H9 (cell line): ENCODE data around the gene PRSS38. TPM values are rescaled to one million over a fixed set of nuclear protein-coding genes. Genes with fewer than 3 reads are reported as not detected.

Source experiments
- DNase-seq: peaks from one replicate; pipeline ENCODE4 v3.0.0-alpha.2; 2017
- H2AFZ ChIP-seq: one replicate; pipeline ENCODE4 v1.6.1; 2013; ENCODE audit warnings: mild to moderate bottlenecking, low read length, control low read depth, moderate library complexity
- H2AK5ac ChIP-seq: 2 replicates; pipeline ENCODE4 v1.6.1; 2013; ENCODE audit warnings: low read length, control low read depth, mixed read lengths; ENCODE audit not compliant: insufficient read length
- H2BK120ac ChIP-seq: one replicate; pipeline ENCODE4 v1.6.1; 2013; ENCODE audit warnings: low read depth, mild to moderate bottlenecking, low read length, control low read depth, inconsistent platforms; ENCODE audit not compliant: poor library complexity, severe bottlenecking
- H2BK12ac ChIP-seq: 2 replicates; pipeline ENCODE4 v1.6.1; 2013; ENCODE audit warnings: low read length, control low read depth, mixed read lengths, low read depth; ENCODE audit not compliant: insufficient read length
- H2BK15ac ChIP-seq: 2 replicates; pipeline ENCODE4 v1.6.1; 2013; ENCODE audit warnings: low read depth, low read length, control low read depth
- H2BK20ac ChIP-seq: one replicate; pipeline ENCODE4 v1.6.1; 2013; ENCODE audit warnings: low read depth, mild to moderate bottlenecking, low read length, control low read depth, inconsistent platforms; ENCODE audit not compliant: poor library complexity, severe bottlenecking
- H2BK5ac ChIP-seq: 2 replicates; pipeline ENCODE4 v1.6.1; 2013; ENCODE audit warnings: low read length, control low read depth, mixed read lengths; ENCODE audit not compliant: insufficient read length
- H3K14ac ChIP-seq: 2 replicates; pipeline ENCODE4 v1.6.1; 2013; ENCODE audit warnings: low read length, control low read depth; ENCODE audit not compliant: insufficient read depth
- H3K18ac ChIP-seq: 2 replicates; pipeline ENCODE4 v1.6.1; 2013; ENCODE audit warnings: low read depth, mild to moderate bottlenecking, mixed read lengths, low read length, control low read depth; ENCODE audit not compliant: insufficient read length
- H3K23ac ChIP-seq: 2 replicates; pipeline ENCODE4 v1.6.1; 2013; ENCODE audit warnings: low read length, control low read depth, mixed read lengths, low read depth; ENCODE audit not compliant: insufficient read length
- H3K23me2 ChIP-seq: 2 replicates; pipeline ENCODE4 v1.6.1; 2013; ENCODE audit warnings: low read depth, mild to moderate bottlenecking, mixed read lengths, low read length, control low read depth; ENCODE audit not compliant: insufficient read length, poor library complexity, severe bottlenecking
- H3K27ac ChIP-seq: 2 replicates; pipeline ENCODE4 v1.5.1; 2013; ENCODE audit warnings: low read length, control low read depth, mixed read lengths, low read depth; ENCODE audit not compliant: insufficient read length
- H3K27me3 ChIP-seq: 2 replicates; pipeline ENCODE4 v1.6.1; 2013; ENCODE audit warnings: low read length, control low read depth, inconsistent platforms; ENCODE audit not compliant: insufficient read depth
- H3K4ac ChIP-seq: 2 replicates; pipeline ENCODE4 v1.6.1; 2013; ENCODE audit warnings: low read depth, mild to moderate bottlenecking, control low read depth, inconsistent platforms, low read length, moderate library complexity
- H3K4me1 ChIP-seq: 2 replicates; pipeline ENCODE4 v1.6.1; 2013; ENCODE audit warnings: low read length, control low read depth, inconsistent platforms; ENCODE audit not compliant: insufficient read depth
- H3K4me2 ChIP-seq: 2 replicates; pipeline ENCODE4 v1.6.1; 2013; ENCODE audit warnings: low read length, control low read depth, mixed read lengths; ENCODE audit not compliant: insufficient read length, insufficient read depth
- H3K56ac ChIP-seq: 2 replicates; pipeline ENCODE4 v1.6.1; 2013; ENCODE audit warnings: low read depth, mild to moderate bottlenecking, mixed read lengths, low read length, control low read depth; ENCODE audit not compliant: insufficient read length
- H3K79me1 ChIP-seq: 2 replicates; pipeline ENCODE4 v1.6.1; 2013; ENCODE audit warnings: low read depth, mild to moderate bottlenecking, moderate library complexity, low read length, control low read depth, inconsistent platforms; ENCODE audit not compliant: insufficient read depth, poor library complexity, severe bottlenecking
- H3K79me2 ChIP-seq: 2 replicates; pipeline ENCODE4 v1.6.1; 2013; ENCODE audit warnings: low read length, control low read depth, inconsistent platforms; ENCODE audit not compliant: insufficient read depth
- H3K9ac ChIP-seq: 2 replicates; pipeline ENCODE4 v1.6.1; 2013; ENCODE audit warnings: low read length, control low read depth, mixed read lengths; ENCODE audit not compliant: insufficient read length; ENCODE audit errors: extremely low read depth
- H3K9me3 ChIP-seq: one replicate; pipeline ENCODE4 v1.6.1; 2013; ENCODE audit warnings: low read depth, low read length, inconsistent platforms; ENCODE audit not compliant: control insufficient read depth
- H3T11ph ChIP-seq: one replicate; pipeline ENCODE4 v1.6.1; 2013; ENCODE audit warnings: mild to moderate bottlenecking, low read length, control low read depth, inconsistent platforms
- H4K20me1 ChIP-seq: one replicate; pipeline ENCODE4 v1.6.1; 2013; ENCODE audit not compliant: control insufficient read depth, insufficient read length, insufficient read depth
- H4K5ac ChIP-seq: 2 replicates; pipeline ENCODE4 v1.6.1; 2013; ENCODE audit warnings: low read depth, mild to moderate bottlenecking, mixed read lengths, low read length, control low read depth; ENCODE audit not compliant: insufficient read length
- H4K8ac ChIP-seq: replicated peaks from 2 replicates; pipeline ENCODE4 v1.6.1; 2013; ENCODE audit warnings: low read length, control low read depth, mixed read lengths, low read depth; ENCODE audit not compliant: insufficient read length
- H4K91ac ChIP-seq: 2 replicates; pipeline ENCODE4 v1.6.1; 2013; ENCODE audit warnings: low read depth, mild to moderate bottlenecking, moderate library complexity, mixed read lengths, low read length, control low read depth; ENCODE audit not compliant: insufficient read length
- H3K27ac Mint-ChIP-seq, 3 experiments: 2 replicates in 2 of 3; 3 replicates in 1 of 3; pipeline ENCODE4 v1.8.0; 2020 to 2021; ENCODE audit warnings: mixed read lengths in 3 of 3, mild to moderate bottlenecking in 1 of 3, moderate library complexity in 1 of 3
- H3K27me3 Mint-ChIP-seq: 2 replicates; pipeline ENCODE4 v1.8.0; 2021; ENCODE audit warnings: low read depth, mild to moderate bottlenecking, moderate library complexity, mixed read lengths
- H3K36me3 Mint-ChIP-seq, 3 experiments: 2 replicates in 2 of 3; 3 replicates in 1 of 3; pipeline ENCODE4 v1.8.0; 2020 to 2021; ENCODE audit warnings: low read depth in 3 of 3, mixed read lengths in 3 of 3; ENCODE audit not compliant: insufficient read depth in 1 of 3
- H3K4me1 Mint-ChIP-seq, 2 experiments: 2 replicates each; pipeline ENCODE4 v1.8.0; 2020; ENCODE audit warnings: mixed read lengths in 2 of 2
- H3K4me3 Mint-ChIP-seq, 2 experiments: 2 replicates in 1 of 2; 3 replicates in 1 of 2; pipeline ENCODE4 v1.8.0; 2020 to 2021; ENCODE audit warnings: mild to moderate bottlenecking in 2 of 2, mixed read lengths in 2 of 2, moderate library complexity in 1 of 2
- H3K9me3 Mint-ChIP-seq, 2 experiments: 2 replicates in 1 of 2; 3 replicates in 1 of 2; pipeline ENCODE4 v1.8.0; 2020; ENCODE audit warnings: mild to moderate bottlenecking in 2 of 2, mixed read lengths in 2 of 2, moderate library complexity in 1 of 2
- CTCF ChIP-seq: fragments of 200-600 bp; sonication (generic); conservative IDR thresholded peaks from 3 replicates; pipeline ENCODE4 v1.8.0; 2021; ENCODE audit warnings: antibody characterized with exemption, mild to moderate bottlenecking
- WGBS: extraction: QIAGEN DNeasy Blood & Tissue Kit; methylation state at CpG from one replicate; pipeline ENCODE4 v1.1.7; 2013; ENCODE audit warnings: missing lambda C conversion rate, low lambda C conversion rate, mixed read lengths; ENCODE audit not compliant: insufficient read length; ENCODE audit errors: extremely low coverage; 5-methylcytosine and 5-hydroxymethylcytosine counted together
- total RNA-seq: library from RNA; stranded (reverse); gene quantifications from 2 replicates; pipeline ENCODE4 v1.2.1, GENCODE V29; 2021

Gene PRSS38
- total RNA-seq, 1 experiment from 2014 or later: not detected

- H3K79me1 ChIP-seq: no peaks in the 10 kb centered on the region
- no peak overlapping the region for H3K14ac ChIP-seq
- no peaks in the 10 kb centered on the region for H3K27me3 ChIP-seq
- H3K56ac ChIP-seq: no peak overlapping the region
- H4K5ac ChIP-seq: no peak overlapping the region
- H3K18ac ChIP-seq: no peak overlapping the region
- H2BK15ac ChIP-seq: no peak overlapping the region
- no peak overlapping the region for H3K4me2 ChIP-seq
- H2BK20ac ChIP-seq: no peak overlapping the region
- no peaks in the 10 kb centered on the region for H3K4me1 ChIP-seq
- no peak overlapping the region for H2BK12ac ChIP-seq
- no peak overlapping the region for H3T11ph ChIP-seq
- no peak for TF ChIP-seq CTCF
- H3K27ac ChIP-seq: no peak overlapping the region
- no CpG with 5 or more reads among the region's 4 CpGs for WGBS
- H2BK5ac ChIP-seq: no peak overlapping the region
- Mint-ChIP-seq H3K9me3 (no peaks in the 10 kb centered on the region), H3K27me3 (no peaks in the 10 kb centered on the region), H3K4me1 (no peaks in the 10 kb centered on the region), H3K36me3 (peaks cover 2 to 20% (median 15%) of the 10 kb centered on the region in 3 experiments; a peak in 5 of 7 replicates), H3K4me3 (no peak overlapping the region), H3K27ac (no peak overlapping the region)
- H3K9ac ChIP-seq: no peak overlapping the region
- H2AK5ac ChIP-seq: no peak overlapping the region
- no peak overlapping the region for H2BK120ac ChIP-seq
- H3K23ac ChIP-seq: no peak overlapping the region
- H3K4ac ChIP-seq: no peak overlapping the region
- no peak overlapping the region for H4K91ac ChIP-seq
- no peaks in the 10 kb centered on the region for H3K23me2 ChIP-seq
- no peaks in the 10 kb centered on the region for H3K79me2 ChIP-seq
- no peaks in the 10 kb centered on the region for H3K9me3 ChIP-seq
- no peak overlapping the region for H4K8ac ChIP-seq
- H4K20me1 ChIP-seq: no peaks in the 10 kb centered on the region
- H2AFZ ChIP-seq: no peak overlapping the region
- no peak for DNase-seq
Observed at GRCh38 chr1:227777646-227778045, 37.8 kb upstream of the PRSS38 start.
